ENCODE measurements around the gene USP6.

DNA sequence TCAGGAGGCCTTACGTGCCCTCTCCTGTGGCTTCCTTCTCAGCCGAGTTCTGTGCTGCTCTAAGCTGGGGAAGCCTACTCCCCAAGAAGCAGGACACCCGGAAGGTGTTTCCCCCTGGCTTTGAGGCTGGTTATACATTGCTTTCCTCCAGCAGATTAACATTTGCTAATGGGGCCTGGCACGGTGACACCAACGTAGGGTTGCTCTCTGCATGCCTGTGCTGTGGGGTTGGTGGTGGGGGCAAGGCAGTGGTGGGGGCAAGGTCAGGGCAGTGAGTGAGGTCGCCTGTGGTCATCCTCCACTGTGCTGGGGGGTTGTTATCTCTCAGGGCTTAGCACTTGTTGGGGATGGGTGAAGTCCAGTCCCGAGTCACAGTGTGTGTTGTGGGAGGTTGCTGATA, 4.2 kb downstream of the USP6 start:
- TF ChIP-seq, protein P1, sequence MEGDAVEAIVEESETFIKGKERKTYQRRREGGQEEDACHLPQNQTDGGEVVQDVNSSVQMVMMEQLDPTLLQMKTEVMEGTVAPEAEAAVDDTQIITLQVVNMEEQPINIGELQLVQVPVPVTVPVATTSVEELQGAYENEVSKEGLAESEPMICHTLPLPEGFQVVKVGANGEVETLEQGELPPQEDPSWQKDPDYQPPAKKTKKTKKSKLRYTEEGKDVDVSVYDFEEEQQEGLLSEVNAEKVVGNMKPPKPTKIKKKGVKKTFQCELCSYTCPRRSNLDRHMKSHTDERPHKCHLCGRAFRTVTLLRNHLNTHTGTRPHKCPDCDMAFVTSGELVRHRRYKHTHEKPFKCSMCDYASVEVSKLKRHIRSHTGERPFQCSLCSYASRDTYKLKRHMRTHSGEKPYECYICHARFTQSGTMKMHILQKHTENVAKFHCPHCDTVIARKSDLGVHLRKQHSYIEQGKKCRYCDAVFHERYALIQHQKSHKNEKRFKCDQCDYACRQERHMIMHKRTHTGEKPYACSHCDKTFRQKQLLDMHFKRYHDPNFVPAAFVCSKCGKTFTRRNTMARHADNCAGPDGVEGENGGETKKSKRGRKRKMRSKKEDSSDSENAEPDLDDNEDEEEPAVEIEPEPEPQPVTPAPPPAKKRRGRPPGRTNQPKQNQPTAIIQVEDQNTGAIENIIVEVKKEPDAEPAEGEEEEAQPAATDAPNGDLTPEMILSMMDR (conservative IDR thresholded peaks at IDR 0.05; ENCODE audit: low read depth, low read length) = no peak
- no peak for TF ChIP-seq EZH2 (IDR thresholded peaks at IDR 0.05; ENCODE audit: low read length, unreplicated experiment)
